Epithelial cell of esophagus (primary cell): Measurements from ENCODE around the gene APOL5.

Experiments used
- DNase-seq: peaks from one replicate; pipeline ENCODE4 v3.0.0; 2010; ENCODE audit warnings: low read depth
- H3K4me3 ChIP-seq: 2 replicates; pipeline ENCODE4 v1.5.1; 2011; ENCODE audit warnings: mild to moderate bottlenecking, low read length, control low read depth
- CTCF ChIP-seq: IDR thresholded peaks from 2 replicates; pipeline ENCODE4 v1.5.1; 2011; ENCODE audit warnings: low read depth, mild to moderate bottlenecking, low read length, control low read depth, inconsistent platforms; ENCODE audit not compliant: insufficient read depth; ENCODE audit errors: missing control alignments

The APOL5 gene

GRCh38 chr22:35708917-35709316 lies 8.8 kb upstream of the APOL5 start:
- no peak for DNase-seq
- TF ChIP-seq CTCF, result no peak
- no peak overlapping the region for H3K4me3 ChIP-seq

GRCh38 chr22:35711336-35711735 lies 6.3 kb upstream of the APOL5 start:
- TF ChIP-seq CTCF, result no peak
- no peak for DNase-seq
- H3K4me3 ChIP-seq, result no peak overlapping the region

- no peak for TF ChIP-seq CTCF
- DNase-seq, result no peak
- no peak overlapping the region for H3K4me3 ChIP-seq
Measured at GRCh38 chr22:35712672-35713071, 5.0 kb upstream of the APOL5 start.

- TF ChIP-seq CTCF, result no peak
- H3K4me3 ChIP-seq, result no peak overlapping the region
- no peak for DNase-seq
Measured at GRCh38 chr22:35719212-35719875, 1.7 kb downstream of the APOL5 start.

GRCh38 chr22:35721960-35722359 lies 4.3 kb downstream of the APOL5 start:
- TF ChIP-seq CTCF, result no peak
- no peak for DNase-seq

GRCh38 chr22:35725521-35725920 lies 7.8 kb downstream of the APOL5 start:
- H3K4me3 ChIP-seq, result no peak overlapping the region
- TF ChIP-seq CTCF, result no peak
- DNase-seq, result no peak

More at GRCh38 chr22:35721960-35722359, 4.3 kb downstream of the APOL5 start:
- H3K4me3 ChIP-seq, result no peak overlapping the region

- DNase-seq, result no peak
- H3K4me3 ChIP-seq, result no peak overlapping the region
- no peak for TF ChIP-seq CTCF
Measured at GRCh38 chr22:35726398-35726797, 8.7 kb downstream of the APOL5 start.
